22Rv1 (cell line): Measurements from ENCODE around the gene PLXNA2.

ENCODE experiments used
- CTCF ChIP-seq: fragments of 450-650 bp; IDR thresholded peaks from 2 replicates; pipeline ENCODE4 v1.5.1; 2017; ENCODE audit warnings: mild to moderate bottlenecking
- ZFX ChIP-seq: fragments of 450-650 bp; IDR thresholded peaks from 2 replicates; pipeline ENCODE4 v1.6.1; 2017; ENCODE audit warnings: antibody characterized with exemption, borderline replicate concordance

- no peak for TF ChIP-seq CTCF
- no peak for TF ChIP-seq ZFX
These were observed 17.7 kb upstream of the PLXNA2 start for GRCh38 chr1:208261874-208262273.
